ENCODE results near the gene TBC1D22A.

The TBC1D22A gene

GRCh38 chr22:46769706-46770105 lies 7.3 kb downstream of the TBC1D22A start:
- DNase-seq = no peak
- Mint-ChIP-seq H3K4me3 (peak overlapping the region; percentile 32), H3K9me3 (no peaks in the 10 kb centered on the region), H3K27me3 (no peaks in the 10 kb centered on the region), H3K27ac (peak overlapping the region; percentile 90), H3K36me3 (ENCODE audit: low read depth) (peaks cover 14% of the 10 kb centered on the region), H3K4me1 (peaks cover 80% of the 10 kb centered on the region)
- ATAC-seq = no peak

GRCh38 chr22:46770151-46770641 lies 7.7 kb downstream of the TBC1D22A start:
- DNase-seq (no peak), ATAC-seq (no peak)
- Mint-ChIP-seq H3K36me3 (ENCODE audit: low read depth) (peaks cover 14% of the 10 kb centered on the region), H3K4me3 (peak overlapping the region; percentile 52), H3K4me1 (peaks cover 80% of the 10 kb centered on the region), H3K27me3 (no peaks in the 10 kb centered on the region), H3K9me3 (no peaks in the 10 kb centered on the region), H3K27ac (peak overlapping the region; percentile 90)

- H3K4me1 Mint-ChIP-seq = peaks cover 83% of the 10 kb centered on the region
- ATAC-seq = no peak
- peak; percentile 33 for DNase-seq
Measured at GRCh38 chr22:46770726-46771125, 8.3 kb downstream of the TBC1D22A start.

DNA sequence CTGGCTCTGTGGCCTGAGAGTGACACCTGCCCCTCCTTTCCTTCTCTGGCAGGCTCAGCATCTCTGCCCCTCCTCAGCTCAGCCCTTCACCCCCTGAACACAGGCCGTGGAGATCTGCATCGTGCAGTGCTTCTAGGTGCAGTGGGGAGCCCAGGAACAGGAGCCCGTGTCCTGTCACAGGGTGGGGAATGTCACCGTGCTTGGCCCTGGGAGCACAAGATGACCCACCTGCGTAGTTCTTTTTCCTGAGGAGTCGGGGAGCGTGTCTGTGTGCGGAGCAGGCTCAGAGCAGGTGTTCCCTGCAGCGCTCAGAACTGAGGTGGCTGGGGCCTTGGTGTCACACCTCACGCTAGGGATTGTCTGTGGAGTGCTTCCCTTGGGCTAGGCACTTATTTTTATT lies 10.6 kb downstream of the TBC1D22A start:
- DNase-seq (no peak), ATAC-seq (no peak)
- H3K9me3 Mint-ChIP-seq = no peaks in the 10 kb centered on the region
- H3K27me3 Mint-ChIP-seq = no peaks in the 10 kb centered on the region
- peaks cover 87% of the 10 kb centered on the region for H3K4me1 Mint-ChIP-seq
- H3K27ac Mint-ChIP-seq = peak overlapping the region; percentile 91
- H3K4me3 Mint-ChIP-seq = peak overlapping the region; percentile 24
- peaks cover 15% of the 10 kb centered on the region for H3K36me3 Mint-ChIP-seq (ENCODE audit: low read depth)

More at GRCh38 chr22:46770726-46771125, 8.3 kb downstream of the TBC1D22A start:
- Mint-ChIP-seq H3K9me3 (no peaks in the 10 kb centered on the region), H3K36me3 (ENCODE audit: low read depth) (peaks cover 13% of the 10 kb centered on the region), H3K4me3 (peak overlapping the region; percentile 52), H3K27me3 (no peaks in the 10 kb centered on the region), H3K27ac (peak overlapping the region; percentile 90)

DNA sequence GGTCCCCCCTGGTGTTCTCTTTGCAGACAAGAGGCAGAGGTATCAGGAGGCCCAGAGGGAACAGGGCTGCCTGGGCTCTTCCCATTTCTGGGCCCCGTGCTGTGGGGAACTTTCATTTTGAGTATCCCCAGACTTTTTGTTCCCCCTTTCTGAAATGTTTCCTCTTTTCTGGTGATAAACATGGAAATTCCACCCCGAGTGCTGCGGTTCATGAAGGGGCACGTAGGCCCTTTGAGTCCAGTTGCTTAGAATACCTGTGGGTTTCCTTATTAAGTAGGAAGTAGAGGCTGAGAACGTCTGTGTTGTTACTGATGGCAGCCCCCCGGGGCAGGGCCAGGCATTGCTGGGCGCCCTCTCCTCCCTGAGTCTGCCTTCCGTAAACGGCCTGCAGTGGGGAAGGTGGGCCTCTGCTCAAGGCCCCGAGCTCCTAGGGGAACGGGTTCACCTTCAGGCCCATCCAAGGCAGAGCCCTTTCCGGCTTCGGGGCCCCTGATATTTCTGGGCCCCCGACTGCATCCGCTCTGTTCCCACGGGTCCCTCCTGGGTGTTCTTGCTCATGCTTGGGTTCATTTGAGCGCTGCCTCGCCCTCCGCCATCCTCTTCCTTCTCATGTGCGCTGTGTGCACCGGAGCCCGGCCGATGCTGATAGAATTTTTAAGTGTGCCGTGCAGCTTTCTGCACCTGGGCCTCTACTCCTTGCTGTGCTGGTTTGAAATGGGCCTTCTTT lies 12.0 kb downstream of the TBC1D22A start:
- peak; percentile 44 for ATAC-seq

DNA sequence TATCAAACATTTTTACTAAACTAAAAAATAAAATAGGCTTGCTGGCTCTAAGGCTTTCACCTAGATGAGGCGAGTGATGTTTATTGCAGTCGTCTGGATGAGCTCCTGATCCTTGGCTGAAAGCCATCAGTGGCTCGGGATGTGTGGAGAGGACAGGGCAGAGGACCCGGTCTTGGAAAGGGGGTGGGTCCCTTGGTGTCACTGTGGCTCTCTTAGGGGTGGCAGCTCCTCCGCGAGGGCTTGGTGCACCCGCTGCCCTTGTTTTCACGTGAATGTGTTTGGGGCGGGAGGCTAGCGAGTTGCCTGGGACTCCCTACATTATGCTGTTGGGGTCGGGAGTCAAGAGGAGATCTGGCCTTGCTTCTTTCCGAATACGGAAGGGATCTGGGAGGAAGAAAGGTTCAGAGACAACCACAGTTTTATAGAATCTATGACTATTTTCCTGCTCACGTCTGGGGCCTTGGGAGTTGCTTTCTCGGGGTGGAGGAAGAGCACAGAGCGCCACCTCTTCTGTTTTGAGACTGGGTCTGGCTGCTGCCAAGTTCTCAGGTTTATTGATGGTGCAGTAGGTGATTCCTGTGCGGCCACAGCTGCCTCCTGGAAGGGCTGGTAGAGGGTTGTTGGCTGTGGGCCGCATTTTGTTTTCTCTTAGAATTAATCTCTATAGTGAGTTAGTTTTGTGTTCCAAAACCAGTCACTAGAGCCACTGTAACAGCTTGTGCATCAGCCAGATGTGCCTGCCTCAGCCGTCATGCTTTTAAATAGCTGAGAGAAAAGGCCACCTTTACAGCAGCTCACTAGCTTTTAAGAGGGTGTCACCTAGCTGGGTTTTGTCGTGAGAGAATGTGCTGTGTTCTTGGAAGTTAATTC lies 12.8 kb downstream of the TBC1D22A start:
- H3K9me3 Mint-ChIP-seq = no peaks in the 10 kb centered on the region
- DNase-seq (no peak), ATAC-seq (no peak)
- H3K4me1 Mint-ChIP-seq = peaks cover 80% of the 10 kb centered on the region
- H3K4me3 Mint-ChIP-seq = peak overlapping the region; percentile 69
- H3K27me3 Mint-ChIP-seq = no peaks in the 10 kb centered on the region
- H3K27ac Mint-ChIP-seq = peak overlapping the region; percentile 91
- peaks cover 13% of the 10 kb centered on the region for H3K36me3 Mint-ChIP-seq (ENCODE audit: low read depth)

More for the DNA sequence above, 12.0 kb downstream of the TBC1D22A start:
- H3K27ac Mint-ChIP-seq = peak overlapping the region; percentile 91
- H3K4me3 Mint-ChIP-seq = peak overlapping the region; percentile 69
- H3K36me3 Mint-ChIP-seq (ENCODE audit: low read depth) = peaks cover 15% of the 10 kb centered on the region
- no peaks in the 10 kb centered on the region for H3K9me3 Mint-ChIP-seq
- DNase-seq = peak; percentile 50
- no peaks in the 10 kb centered on the region for H3K27me3 Mint-ChIP-seq
- peaks cover 87% of the 10 kb centered on the region for H3K4me1 Mint-ChIP-seq

DNA sequence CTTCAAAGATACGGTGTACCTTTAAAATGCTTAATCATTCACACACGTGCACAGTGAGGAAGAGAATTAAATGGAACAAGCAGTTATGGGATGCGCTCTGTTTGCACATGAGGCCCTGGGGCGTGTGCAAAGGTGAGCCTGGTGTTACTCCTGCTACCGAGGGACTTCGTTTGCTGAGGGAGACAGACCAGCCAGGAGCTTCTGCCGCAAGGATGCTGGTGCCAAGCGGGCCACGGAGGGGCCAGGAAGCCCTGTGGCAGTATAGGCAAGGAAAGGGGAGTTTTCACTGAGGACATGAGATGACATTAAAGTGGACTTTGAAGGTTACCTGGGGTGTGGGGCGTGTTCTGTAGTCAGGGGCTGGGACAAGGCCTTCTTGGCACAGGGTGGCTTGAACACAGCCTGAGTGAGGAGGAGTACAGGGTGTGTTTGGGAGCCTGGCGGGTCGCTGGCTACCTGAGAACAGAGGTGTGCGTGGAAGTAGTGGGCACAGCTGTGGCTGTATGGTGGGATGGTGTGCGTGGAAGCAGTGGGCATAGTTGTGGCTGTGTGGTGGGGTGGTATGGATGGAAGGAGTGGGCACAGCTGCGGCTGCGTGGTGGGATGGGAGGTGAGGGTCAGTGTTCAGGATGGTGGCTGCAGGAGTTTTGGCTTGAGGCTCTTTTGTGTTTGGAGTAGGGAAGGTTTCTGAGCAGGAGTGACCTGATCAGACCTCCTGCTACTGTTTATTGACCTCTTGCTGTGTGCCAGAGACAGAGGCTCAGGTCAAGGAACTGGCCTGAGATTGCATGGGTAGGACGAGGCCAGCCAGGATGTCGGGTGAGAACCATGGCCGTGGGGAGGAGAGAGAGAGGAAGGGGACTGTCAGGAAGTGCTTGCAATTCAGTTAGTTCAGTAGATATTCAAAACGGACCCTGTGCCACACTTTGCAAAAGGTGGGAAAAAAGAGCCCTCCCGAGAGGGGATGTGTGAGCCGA lies 13.7 kb downstream of the TBC1D22A start:
- Mint-ChIP-seq H3K36me3 (ENCODE audit: low read depth) (peaks cover 13% of the 10 kb centered on the region), H3K4me1 (peaks cover 71% of the 10 kb centered on the region), H3K4me3 (peak overlapping the region; percentile 69), H3K27ac (peak overlapping the region; percentile 91), H3K27me3 (no peaks in the 10 kb centered on the region), H3K9me3 (no peaks in the 10 kb centered on the region)
- DNase-seq = no peak
- ATAC-seq = no peak

- peaks cover 68% of the 10 kb centered on the region for H3K4me1 Mint-ChIP-seq
Measured at GRCh38 chr22:46776876-46777608, 14.6 kb downstream of the TBC1D22A start.

GRCh38 chr22:46777609-46777970 lies 15.1 kb downstream of the TBC1D22A start:
- Mint-ChIP-seq H3K27me3 (no peaks in the 10 kb centered on the region), H3K4me3 (peak overlapping the region; percentile 69), H3K27ac (peak overlapping the region; percentile 91), H3K36me3 (ENCODE audit: low read depth) (peaks cover 7% of the 10 kb centered on the region), H3K4me1 (peaks cover 72% of the 10 kb centered on the region), H3K9me3 (no peaks in the 10 kb centered on the region)
- ATAC-seq (no peak), DNase-seq (peak; percentile 55)

More at GRCh38 chr22:46776876-46777608, 14.6 kb downstream of the TBC1D22A start:
- DNase-seq (no peak), ATAC-seq (no peak)
- peak overlapping the region; percentile 91 for H3K27ac Mint-ChIP-seq
- no peaks in the 10 kb centered on the region for H3K9me3 Mint-ChIP-seq
- peak overlapping the region; percentile 69 for H3K4me3 Mint-ChIP-seq
- peaks cover 7% of the 10 kb centered on the region for H3K36me3 Mint-ChIP-seq (ENCODE audit: low read depth)
- H3K27me3 Mint-ChIP-seq = no peaks in the 10 kb centered on the region

GRCh38 chr22:46779023-46779422 lies 16.6 kb downstream of the TBC1D22A start:
- DNase-seq (no peak), ATAC-seq (no peak)
- Mint-ChIP-seq H3K4me3 (no peak overlapping the region), H3K27me3 (no peaks in the 10 kb centered on the region), H3K27ac (no peak overlapping the region), H3K9me3 (no peaks in the 10 kb centered on the region), H3K36me3 (ENCODE audit: low read depth) (peaks cover 16% of the 10 kb centered on the region), H3K4me1 (peaks cover 65% of the 10 kb centered on the region)

- peaks cover 16% of the 10 kb centered on the region for H3K36me3 Mint-ChIP-seq (ENCODE audit: low read depth)
- H3K4me1 Mint-ChIP-seq = peaks cover 61% of the 10 kb centered on the region
- H3K27ac Mint-ChIP-seq = peak overlapping the region; percentile 37
- no peak overlapping the region for H3K4me3 Mint-ChIP-seq
- ATAC-seq = no peak
- no peak for DNase-seq
- H3K27me3 Mint-ChIP-seq = no peaks in the 10 kb centered on the region
- H3K9me3 Mint-ChIP-seq = no peaks in the 10 kb centered on the region
Measured at GRCh38 chr22:46779651-46780050, 17.2 kb downstream of the TBC1D22A start.

DNA sequence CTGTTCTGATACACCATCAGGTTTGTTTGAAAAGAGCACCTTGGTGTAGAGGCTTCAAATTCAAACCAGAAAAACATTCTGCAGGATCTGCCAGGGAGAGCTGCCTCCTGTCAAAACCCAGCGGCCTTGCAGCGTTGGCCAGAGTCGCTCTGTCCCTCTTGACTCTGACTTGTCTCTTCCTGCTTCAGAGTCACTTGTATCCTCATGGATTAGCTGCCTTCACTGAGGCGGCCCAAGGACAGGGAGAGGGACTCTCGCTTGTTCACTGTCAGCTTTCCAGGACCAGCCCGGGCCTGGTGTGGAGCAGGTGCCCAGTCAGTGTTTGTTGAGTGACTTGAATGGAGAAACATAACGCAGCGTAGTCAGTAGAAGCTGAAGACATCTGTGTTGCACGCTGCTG lies 18.0 kb downstream of the TBC1D22A start:
- Mint-ChIP-seq H3K4me1 (peaks cover 58% of the 10 kb centered on the region), H3K27me3 (no peaks in the 10 kb centered on the region), H3K27ac (no peak overlapping the region), H3K4me3 (no peak overlapping the region), H3K36me3 (ENCODE audit: low read depth) (peaks cover 17% of the 10 kb centered on the region), H3K9me3 (no peaks in the 10 kb centered on the region)
- DNase-seq (no peak), ATAC-seq (no peak)

GRCh38 chr22:46781291-46781690 lies 18.8 kb downstream of the TBC1D22A start:
- Mint-ChIP-seq H3K4me3 (no peak overlapping the region), H3K36me3 (ENCODE audit: low read depth) (peaks cover 22% of the 10 kb centered on the region), H3K27ac (no peak overlapping the region), H3K4me1 (peaks cover 53% of the 10 kb centered on the region), H3K27me3 (no peaks in the 10 kb centered on the region), H3K9me3 (no peaks in the 10 kb centered on the region)
- ATAC-seq = no peak
- DNase-seq = no peak
